H1 (cell line): ENCODE data around the gene TCF4. TPM values are rescaled to one million over a fixed set of nuclear protein-coding genes. Genes with fewer than 3 reads are reported as not detected.

ENCODE experiments used
- CTBP2 ChIP-seq: IDR thresholded peaks from 2 replicates; pipeline ENCODE4 v1.7.0; 2011; ENCODE audit warnings: borderline replicate concordance, mild to moderate bottlenecking, moderate library complexity, mixed read lengths, low read length; ENCODE audit not compliant: insufficient read depth, insufficient read length
- HDAC2 ChIP-seq, 2 experiments: fragments of 300-600 bp in 1 of 2; sonication (generic) in 1 of 2; IDR thresholded peaks; 2 replicates each; pipeline ENCODE4 v1.6.1; 2011 to 2012; ENCODE audit warnings: low read depth in 2 of 2, low read length in 2 of 2, mild to moderate bottlenecking in 2 of 2, moderate library complexity in 2 of 2, borderline replicate concordance in 1 of 2, inconsistent platforms in 1 of 2
- SP1 ChIP-seq: IDR thresholded peaks from 2 replicates; pipeline ENCODE4 v1.6.1; 2011; ENCODE audit warnings: low read depth, low read length
- TEAD4 ChIP-seq: IDR thresholded peaks from 2 replicates; pipeline ENCODE4 v1.6.1; 2012; ENCODE audit warnings: low read depth, low read length, inconsistent platforms, mixed read lengths
- polyA plus RNA-seq, 7 experiments: library from polyadenylated mRNA; depleted of rRNA in 3 of 7; stranded (reverse) in 5 of 7; unstranded in 2 of 7; fragments of >200 nt in 5 of 7; fragments of 200-250 nt in 2 of 7; gene quantifications; 1 replicate in 5 of 7; 2 replicates in 1 of 7; 4 replicates in 1 of 7; pipeline versions ENCODE4 v1.2.1 to v1.2.3, GENCODE V29; 2011 to 2013; ENCODE audit warnings: missing spikeins in 2 of 7, mixed read lengths in 2 of 7
- total RNA-seq: library from RNA; stranded (reverse); fragmentation: NEBNext Ultra II Directional; extraction: Animal tissue kit (Norgen Biotek cat#: 25700); gene quantifications from 2 replicates; pipeline ENCODE4 v1.2.1, GENCODE V29; 2021

Gene TCF4
- total and polyA plus RNA-seq, 2 of the 8 experiments (the other 6 are each of a cell fraction or from before 2014, with no cell fraction given), result 59.3 to 118 TPM

GRCh38 chr18:55439056-55439455 lies 148.9 kb downstream of the TCF4 start (continued):
- TF ChIP-seq SP1 (no peak), CTBP2 (peak; percentile 73), TEAD4 (peak; percentile 84), HDAC2 (IDR thresholded peaks at IDR 0.05; ENCODE audit: borderline replicate concordance in 1 of 2, low read depth in 2 of 2, low read length in 2 of 2) (peak; percentile 47 to 97; a peak in 3 of 4 replicates)
